ENCODE results near the gene PGBD2.

GRCh38 chr1:248926401-248927182 is 20.6 kb downstream of the PGBD2 start:
- TF ChIP-seq HIVEP1 (CRISPR knock-in tag; IDR thresholded peaks at IDR 0.05), result no peak
- TF ChIP-seq ZBTB40 (IDR thresholded peaks at IDR 0.05), result no peak
- no peak for TF ChIP-seq ZBTB40 (CRISPR knock-in tag; IDR thresholded peaks at IDR 0.05)
- TF ChIP-seq ZNF761 (CRISPR knock-in tag; conservative IDR thresholded peaks at IDR 0.05), result no peak
- no peak for TF ChIP-seq POLR2A (IDR thresholded peaks at IDR 0.05; ENCODE audit: insufficient read depth in 1 of 2, low read depth in 2 of 2, low read length in 2 of 2)
- no peak for TF ChIP-seq RAD51 (IDR thresholded peaks at IDR 0.05; ENCODE audit: borderline replicate concordance)

Data from HepG2 (cell line).